ENCODE results near the gene RIOX2.

RIOX2 gene

DNA sequence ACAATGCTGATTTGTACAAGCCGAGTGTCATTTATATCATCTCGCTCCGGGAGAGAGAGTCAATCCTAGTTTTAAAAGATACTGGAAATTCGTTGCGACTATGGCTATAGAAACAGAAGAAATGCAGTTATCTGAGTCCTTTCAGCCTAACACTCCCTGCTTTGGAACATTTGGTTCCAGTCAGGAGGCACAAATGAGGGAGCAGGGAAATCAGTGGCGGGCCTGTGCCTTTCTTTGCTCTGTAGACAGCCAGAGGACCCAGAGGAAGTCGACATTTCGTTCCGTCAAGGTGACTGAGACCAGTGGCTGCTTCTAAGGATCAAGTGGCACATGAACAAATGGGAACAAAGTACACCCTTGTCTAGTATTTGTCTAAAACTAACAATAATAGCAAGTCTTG lies 745 bp upstream of the RIOX2 start:
- Mint-ChIP-seq H3K9me3 (no peaks in the 10 kb centered on the region), H3K4me3 (peak overlapping the region; percentile 58), H3K27ac (peak overlapping the region; percentile 59), H3K4me1 (ENCODE audit: low read depth) (peaks cover 70% of the 10 kb centered on the region), H3K27me3 (ENCODE audit: low read depth) (no peaks in the 10 kb centered on the region), H3K36me3 (ENCODE audit: low read depth) (peaks cover 19% of the 10 kb centered on the region)

DNA sequence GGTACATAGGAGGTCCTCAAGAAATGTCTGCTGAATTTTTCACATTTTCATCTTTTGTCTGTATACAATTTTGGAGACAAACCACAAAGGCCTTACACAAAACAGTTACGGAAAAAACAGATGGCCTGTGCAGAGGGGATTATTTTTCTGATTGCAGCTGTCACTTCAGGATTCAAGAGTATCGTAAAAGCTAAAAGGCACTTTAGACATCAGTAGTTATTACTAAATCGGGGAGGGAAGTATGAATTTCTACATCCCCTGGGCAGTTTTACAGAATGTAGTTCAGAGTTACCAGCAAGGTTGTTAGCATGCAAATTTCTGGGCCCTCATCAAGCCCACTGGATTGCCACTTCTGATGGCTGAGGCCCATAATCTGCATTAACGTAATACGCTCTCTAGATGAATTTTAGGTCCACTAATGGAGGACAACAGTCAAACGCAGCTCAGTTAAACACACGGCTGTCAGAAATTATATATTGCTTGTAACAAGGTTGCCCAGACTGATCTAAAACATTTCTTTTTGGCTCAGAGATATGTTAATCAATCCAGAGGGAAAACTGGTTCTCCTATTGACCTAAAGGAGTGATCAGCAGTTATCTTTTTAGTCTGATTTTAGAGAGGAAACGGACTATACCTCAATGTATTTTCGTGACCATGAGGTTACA lies 1.1 kb downstream of the RIOX2 start:
- Mint-ChIP-seq H3K9me3 (no peaks in the 10 kb centered on the region), H3K4me1 (ENCODE audit: low read depth) (peaks cover 79% of the 10 kb centered on the region), H3K27me3 (ENCODE audit: low read depth) (no peaks in the 10 kb centered on the region), H3K4me3 (peak overlapping the region; percentile 88), H3K36me3 (ENCODE audit: low read depth) (peaks cover 32% of the 10 kb centered on the region), H3K27ac (peak overlapping the region; percentile 92)

DNA sequence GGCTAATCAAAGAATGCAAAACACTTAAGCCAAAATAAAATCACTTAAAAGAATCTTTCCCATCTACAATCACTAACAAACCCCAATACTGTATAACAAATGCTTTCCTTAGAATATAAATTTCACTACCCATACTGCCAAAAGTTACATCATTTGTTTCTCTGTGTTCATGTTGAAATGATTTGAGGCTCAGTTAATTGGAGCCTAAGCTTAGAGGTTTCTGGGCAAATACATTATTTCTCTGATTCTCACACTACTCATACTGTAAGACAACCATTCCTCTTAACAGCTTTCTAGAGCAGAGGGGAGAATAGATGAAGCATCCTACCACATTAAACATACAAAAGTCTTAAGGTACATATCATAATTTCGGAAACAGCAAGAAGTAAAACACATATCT lies 2.1 kb downstream of the RIOX2 start:
- Mint-ChIP-seq H3K27me3 (ENCODE audit: low read depth) (no peaks in the 10 kb centered on the region), H3K4me3 (peak overlapping the region; percentile 88), H3K9me3 (no peaks in the 10 kb centered on the region), H3K27ac (peak overlapping the region; percentile 92), H3K4me1 (ENCODE audit: low read depth) (peaks cover 78% of the 10 kb centered on the region), H3K36me3 (ENCODE audit: low read depth) (peaks cover 39% of the 10 kb centered on the region)

DNA sequence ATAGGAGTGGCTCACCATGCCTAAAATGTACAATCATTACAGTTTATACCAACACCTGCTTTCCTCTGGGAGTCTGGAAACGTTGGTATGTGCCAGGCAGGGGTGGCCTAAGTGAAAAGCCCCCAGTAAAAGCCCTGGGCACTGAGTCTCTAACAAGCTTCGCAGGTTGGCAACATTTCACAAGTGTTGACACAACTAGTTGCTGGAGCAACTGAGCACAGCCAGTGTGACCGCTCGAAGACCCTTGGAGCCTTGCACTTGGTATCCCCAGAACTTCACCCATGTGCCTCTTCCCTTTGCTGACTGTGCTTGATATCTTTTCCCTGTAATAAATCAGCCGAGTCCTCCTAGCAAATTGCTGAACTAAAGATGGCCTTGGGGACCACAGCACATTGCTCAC lies 2.7 kb downstream of the RIOX2 start:
- Mint-ChIP-seq H3K27ac (peak overlapping the region; percentile 92), H3K4me1 (ENCODE audit: low read depth) (peaks cover 76% of the 10 kb centered on the region), H3K36me3 (ENCODE audit: low read depth) (peaks cover 43% of the 10 kb centered on the region), H3K9me3 (no peaks in the 10 kb centered on the region), H3K27me3 (ENCODE audit: low read depth) (no peaks in the 10 kb centered on the region), H3K4me3 (peak overlapping the region; percentile 88)

DNA sequence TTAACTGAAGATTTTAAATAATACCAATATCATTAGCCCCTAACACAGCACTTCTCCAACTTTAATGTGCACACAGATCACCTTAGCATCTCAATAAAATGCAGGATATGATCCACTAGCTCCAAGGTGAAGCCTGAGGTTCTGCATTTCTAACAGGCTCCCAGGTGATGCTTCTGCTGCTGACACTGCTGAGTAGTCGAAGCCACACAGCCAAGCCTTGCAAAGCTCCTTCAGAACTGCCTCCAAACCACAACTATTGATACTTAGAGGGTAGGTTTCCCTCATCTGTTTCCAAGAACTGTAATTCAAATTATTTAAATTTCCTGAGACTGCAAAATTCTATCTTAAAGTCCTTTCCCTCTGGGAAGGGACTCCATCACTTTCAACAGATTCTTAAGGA lies 3.9 kb downstream of the RIOX2 start:
- peak overlapping the region; percentile 70 for H3K4me3 Mint-ChIP-seq
- no peaks in the 10 kb centered on the region for H3K9me3 Mint-ChIP-seq
- H3K36me3 Mint-ChIP-seq (ENCODE audit: low read depth), result peaks cover 50% of the 10 kb centered on the region
- peak overlapping the region; percentile 78 for H3K27ac Mint-ChIP-seq
- H3K27me3 Mint-ChIP-seq (ENCODE audit: low read depth), result no peaks in the 10 kb centered on the region
- peaks cover 76% of the 10 kb centered on the region for H3K4me1 Mint-ChIP-seq (ENCODE audit: low read depth)

DNA sequence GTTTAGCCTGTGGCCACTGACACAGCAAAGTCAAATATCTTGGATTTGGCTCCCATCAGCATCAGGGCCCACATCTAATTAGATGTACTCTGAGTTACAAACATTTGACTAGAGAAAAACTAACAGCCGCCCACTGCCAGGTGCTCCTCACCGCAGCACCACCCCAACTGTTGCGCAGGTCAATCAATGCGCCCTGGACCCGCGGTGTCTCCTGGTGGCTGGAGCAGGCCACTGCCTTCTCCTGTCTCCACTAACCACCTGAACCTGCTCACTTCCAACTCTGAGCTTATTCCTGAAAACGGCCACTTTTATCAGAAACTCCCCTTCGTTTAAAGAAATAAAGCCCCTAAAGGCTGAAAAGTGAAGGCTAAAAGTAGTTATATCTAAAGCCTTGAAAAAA lies 4.3 kb downstream of the RIOX2 start:
- Mint-ChIP-seq H3K27ac (peak overlapping the region; percentile 78), H3K9me3 (no peaks in the 10 kb centered on the region), H3K4me3 (peak overlapping the region; percentile 70), H3K36me3 (ENCODE audit: low read depth) (peaks cover 50% of the 10 kb centered on the region), H3K4me1 (ENCODE audit: low read depth) (peaks cover 72% of the 10 kb centered on the region), H3K27me3 (ENCODE audit: low read depth) (no peaks in the 10 kb centered on the region)

DNA sequence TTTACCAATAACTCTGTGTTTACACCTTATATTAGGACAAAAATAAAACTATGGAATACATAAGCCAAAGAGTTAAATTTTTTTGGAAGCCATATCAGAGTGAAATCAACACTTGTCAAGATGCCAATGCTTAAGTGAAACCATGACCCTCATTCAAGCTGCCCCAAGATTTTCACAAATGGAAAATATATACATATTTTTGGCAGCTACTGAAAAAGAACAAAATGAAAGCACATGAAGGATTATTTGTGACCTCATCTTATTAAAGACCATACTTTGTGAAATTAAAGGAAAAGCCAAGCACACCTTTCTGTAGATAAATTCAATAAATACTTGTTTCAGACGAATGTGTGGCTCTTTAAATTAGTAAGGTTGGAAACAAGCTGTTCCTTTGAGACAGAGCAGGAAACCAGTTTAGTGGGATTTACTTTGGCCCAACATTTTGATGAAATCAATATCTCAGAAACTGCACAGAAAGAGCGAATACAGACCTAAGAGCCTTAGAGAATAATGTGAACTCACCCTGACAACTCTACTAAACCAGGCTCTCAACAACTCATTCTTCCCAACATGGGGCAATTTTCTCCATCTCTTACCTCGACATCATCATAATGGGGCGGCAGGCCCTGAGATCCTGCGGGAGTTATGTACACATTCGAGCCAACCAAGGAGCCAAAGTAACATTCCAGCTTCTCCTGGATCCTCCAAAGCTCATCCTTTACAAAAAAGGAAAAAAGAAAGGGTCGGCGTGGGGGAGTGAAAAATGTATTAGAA lies 11.1 kb downstream of the RIOX2 start:
- Mint-ChIP-seq H3K4me1 (ENCODE audit: low read depth) (peaks cover 42% of the 10 kb centered on the region), H3K9me3 (no peaks in the 10 kb centered on the region), H3K27ac (peak overlapping the region; percentile 21), H3K36me3 (ENCODE audit: low read depth) (peaks cover 59% of the 10 kb centered on the region), H3K4me3 (no peak overlapping the region), H3K27me3 (ENCODE audit: low read depth) (no peaks in the 10 kb centered on the region)

DNA sequence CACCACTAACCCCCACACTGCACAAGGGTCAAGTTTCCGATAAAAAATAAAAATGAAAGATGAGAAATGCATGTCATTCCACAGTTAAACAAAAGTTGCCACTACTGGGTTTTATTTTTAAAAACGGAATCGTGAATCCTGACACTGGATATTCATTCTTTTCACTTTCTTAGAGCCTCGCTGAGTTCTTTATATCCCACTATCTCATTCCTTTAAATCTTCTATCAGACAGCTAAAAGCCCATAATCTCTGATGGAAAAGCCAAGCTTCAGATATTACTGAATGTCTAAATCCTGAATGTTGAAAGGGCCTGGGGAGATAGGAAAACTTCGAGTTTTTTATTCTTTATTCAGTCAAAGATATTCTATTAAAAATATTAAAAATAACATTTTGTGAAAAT lies 11.7 kb downstream of the RIOX2 start:
- no peak overlapping the region for H3K4me3 Mint-ChIP-seq
- H3K4me1 Mint-ChIP-seq (ENCODE audit: low read depth), result peaks cover 37% of the 10 kb centered on the region
- H3K9me3 Mint-ChIP-seq, result no peaks in the 10 kb centered on the region
- H3K27me3 Mint-ChIP-seq (ENCODE audit: low read depth), result no peaks in the 10 kb centered on the region
- H3K36me3 Mint-ChIP-seq (ENCODE audit: low read depth), result peaks cover 55% of the 10 kb centered on the region
- H3K27ac Mint-ChIP-seq, result no peak overlapping the region

DNA sequence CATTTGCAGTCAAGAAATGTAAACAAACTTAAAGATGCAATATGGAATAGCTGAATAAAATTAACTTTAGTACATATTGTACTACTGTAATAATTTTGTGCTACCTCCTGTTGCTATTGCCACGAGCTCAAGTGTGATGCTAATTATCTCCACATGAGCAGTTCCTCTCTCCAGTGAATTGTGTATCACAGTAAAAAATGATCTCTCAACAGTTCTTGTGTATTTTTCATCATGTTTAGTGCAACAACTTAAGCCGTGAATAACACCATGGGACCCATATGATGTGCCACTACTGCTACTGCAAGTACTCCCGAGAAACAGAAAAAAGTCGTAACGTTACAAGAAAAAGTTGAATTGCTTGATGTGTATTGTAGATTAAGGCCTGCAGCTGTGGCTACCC lies 12.4 kb downstream of the RIOX2 start:
- H3K36me3 Mint-ChIP-seq (ENCODE audit: low read depth), result peaks cover 58% of the 10 kb centered on the region
- H3K4me3 Mint-ChIP-seq, result no peak overlapping the region
- no peaks in the 10 kb centered on the region for H3K9me3 Mint-ChIP-seq
- no peak overlapping the region for H3K27ac Mint-ChIP-seq
- H3K27me3 Mint-ChIP-seq (ENCODE audit: low read depth), result no peaks in the 10 kb centered on the region
- peaks cover 38% of the 10 kb centered on the region for H3K4me1 Mint-ChIP-seq (ENCODE audit: low read depth)

DNA sequence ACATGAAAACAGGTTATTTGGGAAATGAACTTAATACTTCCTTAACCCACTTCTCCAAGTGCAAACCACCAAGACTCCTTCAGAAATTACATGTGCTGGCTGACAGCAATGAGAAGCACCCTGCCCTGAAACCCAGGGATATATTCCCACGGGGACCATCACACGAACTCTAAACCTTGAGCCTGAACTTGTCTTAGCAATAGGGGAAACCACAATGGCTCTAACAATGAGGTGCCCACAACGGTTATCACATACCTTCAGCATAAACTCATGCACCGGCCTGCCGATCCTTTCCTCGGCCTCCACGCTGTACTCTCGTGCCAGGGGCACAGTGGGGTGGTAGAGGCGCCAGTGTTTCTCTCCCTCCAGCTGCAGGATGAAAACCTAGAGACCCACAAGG lies 13.4 kb downstream of the RIOX2 start:
- Mint-ChIP-seq H3K4me3 (no peak overlapping the region), H3K9me3 (no peaks in the 10 kb centered on the region), H3K27ac (no peak overlapping the region), H3K27me3 (ENCODE audit: low read depth) (no peaks in the 10 kb centered on the region), H3K4me1 (ENCODE audit: low read depth) (peaks cover 35% of the 10 kb centered on the region), H3K36me3 (ENCODE audit: low read depth) (peaks cover 57% of the 10 kb centered on the region)

DNA sequence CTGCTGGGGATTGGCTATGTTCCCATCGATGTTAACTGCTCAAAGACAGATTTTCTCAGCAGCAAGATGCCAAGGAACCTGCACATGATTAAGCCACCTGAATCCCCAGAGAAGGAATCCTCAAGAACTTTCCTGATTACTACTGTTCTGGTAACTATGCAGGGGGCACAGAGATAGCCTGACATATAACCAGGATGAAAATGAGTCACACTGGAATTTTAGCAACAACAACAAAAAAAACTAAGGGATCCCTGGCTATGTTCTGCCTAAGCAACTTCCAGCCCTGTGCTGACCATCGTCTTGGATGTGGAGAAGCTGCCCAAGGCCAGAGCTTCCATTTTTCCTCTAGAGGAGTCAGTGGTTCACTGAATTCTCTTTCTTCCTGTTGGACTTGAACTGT lies 13.8 kb downstream of the RIOX2 start:
- Mint-ChIP-seq H3K27me3 (ENCODE audit: low read depth) (no peaks in the 10 kb centered on the region), H3K36me3 (ENCODE audit: low read depth) (peaks cover 54% of the 10 kb centered on the region), H3K27ac (no peak overlapping the region), H3K4me3 (no peak overlapping the region), H3K9me3 (no peaks in the 10 kb centered on the region), H3K4me1 (ENCODE audit: low read depth) (peaks cover 31% of the 10 kb centered on the region)

DNA sequence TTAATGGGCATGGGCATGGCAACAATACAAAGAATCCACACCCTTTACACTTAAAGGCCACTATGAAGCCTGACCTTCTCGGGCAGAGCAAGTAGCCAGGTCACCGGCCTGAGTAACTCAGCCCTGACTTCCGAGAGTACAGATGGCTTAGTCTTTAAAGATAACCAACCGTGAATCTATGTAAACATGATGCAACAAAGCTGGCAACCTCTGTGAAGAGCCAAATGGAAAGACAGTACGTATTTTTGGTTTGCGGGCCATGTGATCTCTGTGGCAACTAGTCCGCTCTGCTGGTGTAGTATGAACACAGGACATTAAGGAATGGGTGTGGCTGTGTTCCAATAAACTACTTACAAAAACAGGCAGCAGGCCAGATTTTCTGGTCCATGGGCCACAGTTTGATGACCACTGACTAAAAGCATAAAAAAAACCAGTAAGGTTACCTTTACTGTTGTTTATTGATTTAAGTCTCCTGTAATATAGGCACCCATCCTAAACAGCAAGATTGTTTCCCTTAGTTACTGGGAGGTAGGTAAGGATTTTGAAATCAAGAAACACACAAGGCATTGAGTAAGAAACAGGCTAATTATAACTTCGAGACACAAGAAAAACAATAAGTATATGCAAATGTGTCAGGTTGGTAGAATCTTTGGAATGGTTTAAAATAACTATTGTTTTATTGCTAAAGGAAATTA lies 14.5 kb downstream of the RIOX2 start:
- Mint-ChIP-seq H3K36me3 (ENCODE audit: low read depth) (peaks cover 58% of the 10 kb centered on the region), H3K9me3 (no peaks in the 10 kb centered on the region), H3K4me1 (ENCODE audit: low read depth) (peaks cover 32% of the 10 kb centered on the region), H3K27ac (peak overlapping the region; percentile 31), H3K4me3 (no peak overlapping the region), H3K27me3 (ENCODE audit: low read depth) (no peaks in the 10 kb centered on the region)

DNA sequence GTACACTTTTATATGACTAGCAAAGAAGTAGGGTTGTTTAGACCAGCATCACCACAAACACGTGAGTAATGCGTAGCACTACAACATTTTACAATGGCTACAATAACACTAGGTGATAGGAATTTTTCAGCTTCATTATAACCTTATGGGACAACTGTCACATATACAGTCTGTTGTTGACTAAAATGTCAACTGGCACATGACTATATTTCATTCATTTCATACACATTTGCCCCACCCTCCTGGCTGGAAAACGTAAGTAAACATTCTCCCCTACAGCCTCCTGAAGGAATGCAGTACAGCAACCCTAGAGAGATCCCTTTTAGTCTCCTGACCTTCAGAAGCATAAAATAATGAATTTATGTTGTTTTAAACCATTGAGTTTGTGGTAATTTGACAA lies 16.2 kb downstream of the RIOX2 start:
- Mint-ChIP-seq H3K27me3 (ENCODE audit: low read depth) (no peaks in the 10 kb centered on the region), H3K4me1 (ENCODE audit: low read depth) (peaks cover 16% of the 10 kb centered on the region), H3K4me3 (no peak overlapping the region), H3K27ac (no peak overlapping the region), H3K36me3 (ENCODE audit: low read depth) (peaks cover 58% of the 10 kb centered on the region), H3K9me3 (no peaks in the 10 kb centered on the region)

DNA sequence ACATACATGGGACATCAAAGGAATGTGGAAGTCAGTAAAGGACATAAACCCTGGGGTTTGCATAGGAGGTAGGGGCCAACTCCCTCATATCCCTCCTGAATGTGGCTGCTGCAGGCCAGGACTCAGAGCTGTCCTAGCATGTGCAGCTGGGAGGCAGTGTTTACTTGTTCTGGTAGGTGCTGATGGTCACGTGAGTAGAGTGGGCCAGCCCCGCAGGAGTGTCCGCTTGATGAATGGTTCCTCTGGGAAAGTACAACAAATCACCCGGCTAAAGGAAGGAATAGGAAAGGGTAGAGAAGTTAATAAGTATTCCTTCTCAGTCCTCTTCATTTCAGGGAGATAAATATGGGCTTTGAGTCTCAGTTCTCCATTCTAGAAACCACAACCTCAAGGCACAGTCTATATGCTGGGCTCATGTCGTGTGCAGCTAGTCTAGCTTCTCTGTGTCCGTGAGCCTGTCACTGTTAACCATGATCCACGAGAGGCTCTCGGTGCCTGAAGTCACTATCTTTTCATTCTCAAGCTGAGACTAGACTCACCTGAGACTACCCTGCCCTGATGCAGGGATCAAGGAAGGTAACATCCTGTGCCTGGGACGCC lies 17.9 kb downstream of the RIOX2 start:
- Mint-ChIP-seq H3K4me3 (no peak overlapping the region), H3K36me3 (ENCODE audit: low read depth) (peaks cover 65% of the 10 kb centered on the region)

More for the DNA sequence above, 17.9 kb downstream of the RIOX2 start:
- H3K4me1 Mint-ChIP-seq (ENCODE audit: low read depth), result peaks cover 19% of the 10 kb centered on the region
- H3K9me3 Mint-ChIP-seq, result no peaks in the 10 kb centered on the region
- H3K27me3 Mint-ChIP-seq (ENCODE audit: low read depth), result no peaks in the 10 kb centered on the region
- no peak overlapping the region for H3K27ac Mint-ChIP-seq
